ENCODE results near the gene RUSC2. TPM values are rescaled to one million over a fixed set of nuclear protein-coding genes. Genes with fewer than 3 reads are reported as not detected.

RUSC2 gene
- total and polyA plus RNA-seq, 7 donors, result 0.92 to 47.1 (median 30.9) TPM

Other genes starting within 250 kb of the RUSC2 start
- gene TESK1, start 115.2 kb downstream of the RUSC2 start, total RNA-seq, result 10 to 100 TPM; 23.5 to 47.4 (median 29.2) TPM
- gene TESK1, start 115.2 kb downstream of the RUSC2 start, polyA plus RNA-seq, result 10 to 100 TPM; 24.6 to 33.3 (median 27.0) TPM
- 1 to 10 TPM in 2 of 4 donors, under 1 TPM in 2; 0.36 to 8.0 (median 1.1) TPM for gene CD72, start 128.3 kb downstream of the RUSC2 start, total RNA-seq
- 10 to 100 TPM in 1 of 3 donors, 1 to 10 TPM in 2; 1.2 to 42.1 (median 1.4) TPM for gene CD72, start 128.3 kb downstream of the RUSC2 start, polyA plus RNA-seq
- under 1 TPM in 2 of 4 donors, not detected in 2; 0.81 to 0.82 TPM for gene SIT1, start 160.8 kb downstream of the RUSC2 start, total RNA-seq
- 10 to 100 TPM in 1 of 3 donors, 1 to 10 TPM in 1, not detected in 1; 1.8 to 15.9 TPM for gene SIT1, start 160.8 kb downstream of the RUSC2 start, polyA plus RNA-seq
- gene RMRP, start 167.9 kb downstream of the RUSC2 start, total RNA-seq, result over 10,000 TPM in 2 of 4 donors, 1,000 to 10,000 TPM in 2; 2,523 to 26,387 (median 8,883) TPM
- gene RMRP, start 167.9 kb downstream of the RUSC2 start, polyA plus RNA-seq, result 100 to 1,000 TPM in 1 of 3 donors, not detected in 2; 480 TPM
- 100 to 1,000 TPM in 1 of 4 donors, 10 to 100 TPM in 3; 70.6 to 112 (median 83.1) TPM for gene CCDC107, start 168.2 kb downstream of the RUSC2 start, total RNA-seq
- gene CCDC107, start 168.2 kb downstream of the RUSC2 start, polyA plus RNA-seq, result 10 to 100 TPM; 21.3 to 28.8 (median 24.2) TPM
- gene ARHGEF39, start 175.1 kb downstream of the RUSC2 start, total RNA-seq, result 1 to 10 TPM in 3 of 4 donors, under 1 TPM in 1; 0.99 to 3.3 (median 1.4) TPM
- 1 to 10 TPM in 2 of 3 donors, under 1 TPM in 1; 0.60 to 9.0 (median 1.6) TPM for gene ARHGEF39, start 175.1 kb downstream of the RUSC2 start, polyA plus RNA-seq
- under 1 TPM in 2 of 4 donors, not detected in 2; 0.33 to 0.71 TPM for gene CA9, start 183.8 kb downstream of the RUSC2 start, total RNA-seq
- 1 to 10 TPM in 1 of 3 donors, not detected in 2; 1.7 TPM for gene CA9, start 183.8 kb downstream of the RUSC2 start, polyA plus RNA-seq
- 1,000 to 10,000 TPM; 3,590 to 8,131 (median 6,107) TPM for gene TPM2, start 199.8 kb downstream of the RUSC2 start, total RNA-seq
- 100 to 1,000 TPM in 2 of 3 donors, 10 to 100 TPM in 1; 49.9 to 447 (median 334) TPM for gene TPM2, start 199.8 kb downstream of the RUSC2 start, polyA plus RNA-seq
- 100 to 1,000 TPM; 354 to 609 (median 525) TPM for gene TLN1, start 242.1 kb downstream of the RUSC2 start, total RNA-seq
- 100 to 1,000 TPM in 1 of 3 donors, 10 to 100 TPM in 2; 45.0 to 143 (median 57.6) TPM for gene TLN1, start 242.1 kb downstream of the RUSC2 start, polyA plus RNA-seq
- gene CREB3, start 242.6 kb downstream of the RUSC2 start, total RNA-seq, result 10 to 100 TPM; 65.9 to 82.7 (median 75.4) TPM
- gene CREB3, start 242.6 kb downstream of the RUSC2 start, polyA plus RNA-seq, result 10 to 100 TPM; 31.0 to 39.0 (median 35.3) TPM

Data from sigmoid colon (tissue), 7 donors.